ENCODE measurements around the gene BMX. TPM values are rescaled to one million over a fixed set of nuclear protein-coding genes. Genes with fewer than 3 reads are reported as not detected.

BMX gene
- total RNA-seq, 1 experiment from 2014 or later = not detected

DNA sequence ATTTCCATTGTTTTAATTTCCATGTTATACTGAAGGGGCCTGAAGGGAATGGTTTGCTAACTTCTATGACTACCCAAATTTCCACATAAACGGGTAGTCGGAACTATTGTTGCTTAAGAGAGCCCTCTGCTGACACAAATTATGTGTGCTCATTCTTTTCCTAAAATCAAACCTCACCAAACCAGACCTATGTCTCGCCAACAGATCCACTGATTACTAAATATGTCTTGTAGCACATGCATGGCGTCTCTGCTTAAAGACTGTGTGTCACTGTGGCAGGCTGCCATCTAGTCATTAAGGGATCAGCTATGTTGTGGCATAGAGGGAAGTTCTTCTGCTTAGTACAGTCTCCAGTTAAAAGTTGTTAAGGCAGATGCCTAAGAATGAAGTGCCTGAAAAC is 32.6 kb upstream of the BMX start:
- Histone ChIP-seq H3K14ac (ENCODE audit: insufficient read depth, low read length) (no peak overlapping the region), H4K8ac (replicated peaks; ENCODE audit: insufficient read length, low read depth, low read length) (no peak overlapping the region), H3K4me1 (ENCODE audit: insufficient read depth, low read length) (no peaks in the 10 kb centered on the region; the same call in 1 of the 2 replicates), H3K9ac (ENCODE audit: extremely low read depth, insufficient read length, low read length) (no peak overlapping the region), H3K4me2 (ENCODE audit: insufficient read depth, insufficient read length, low read length) (no peak overlapping the region), H3T11ph (ENCODE audit: low read length) (no peak overlapping the region), H2AK5ac (ENCODE audit: insufficient read length, low read length) (no peak overlapping the region), H2BK20ac (ENCODE audit: low read depth, low read length, poor library complexity, severe bottlenecking) (no peak overlapping the region), H3K79me2 (ENCODE audit: insufficient read depth, low read length) (no peaks in the 10 kb centered on the region), H3K27me3 (ENCODE audit: insufficient read depth, low read length) (no peaks in the 10 kb centered on the region), H2BK12ac (ENCODE audit: insufficient read length, low read depth, low read length) (no peak overlapping the region), H3K9me3 (ENCODE audit: control insufficient read depth, low read depth, low read length) (no peaks in the 10 kb centered on the region), H3K18ac (ENCODE audit: insufficient read length, low read depth, low read length) (no peak overlapping the region), H2AFZ (ENCODE audit: low read length) (no peak overlapping the region), H4K91ac (ENCODE audit: insufficient read length, low read depth, low read length) (no peak overlapping the region), H2BK15ac (ENCODE audit: low read depth, low read length) (no peak overlapping the region), H3K79me1 (ENCODE audit: insufficient read depth, low read depth, low read length, poor library complexity, severe bottlenecking) (no peaks in the 10 kb centered on the region), H4K20me1 (ENCODE audit: control insufficient read depth, insufficient read depth, insufficient read length) (no peaks in the 10 kb centered on the region), H3K23me2 (ENCODE audit: insufficient read length, low read depth, low read length, poor library complexity, severe bottlenecking) (no peaks in the 10 kb centered on the region), H3K27ac (ENCODE audit: insufficient read length, low read depth, low read length) (no peak overlapping the region), H3K4ac (ENCODE audit: low read depth, low read length) (no peak overlapping the region), H4K5ac (ENCODE audit: insufficient read length, low read depth, low read length) (no peak overlapping the region), H3K56ac (ENCODE audit: insufficient read length, low read depth, low read length) (no peak overlapping the region), H3K23ac (ENCODE audit: insufficient read length, low read depth, low read length) (no peak overlapping the region), H2BK120ac (ENCODE audit: low read depth, low read length, poor library complexity, severe bottlenecking) (no peak overlapping the region), H2BK5ac (ENCODE audit: insufficient read length, low read length) (no peak overlapping the region)
- no CpG with 5 or more reads among the region's 4 CpGs for WGBS (ENCODE audit: extremely low coverage, insufficient read length, low lambda C conversion rate)
- Mint-ChIP-seq H3K4me3 (no peak overlapping the region), H3K27ac (peak overlapping the region in 1 of 3 experiments; percentile 34; a peak in 1 of 7 replicates), H3K4me1 (peaks cover 23 to 40% of the 10 kb centered on the region in 2 experiments), H3K36me3 (ENCODE audit: insufficient read depth in 1 of 3, low read depth in 3 of 3) (no peaks in the 10 kb centered on the region; a peak in 2 of 7 replicates), H3K27me3 (ENCODE audit: low read depth) (no peaks in the 10 kb centered on the region), H3K9me3 (no peaks in the 10 kb centered on the region)
- TF ChIP-seq, protein P1, sequence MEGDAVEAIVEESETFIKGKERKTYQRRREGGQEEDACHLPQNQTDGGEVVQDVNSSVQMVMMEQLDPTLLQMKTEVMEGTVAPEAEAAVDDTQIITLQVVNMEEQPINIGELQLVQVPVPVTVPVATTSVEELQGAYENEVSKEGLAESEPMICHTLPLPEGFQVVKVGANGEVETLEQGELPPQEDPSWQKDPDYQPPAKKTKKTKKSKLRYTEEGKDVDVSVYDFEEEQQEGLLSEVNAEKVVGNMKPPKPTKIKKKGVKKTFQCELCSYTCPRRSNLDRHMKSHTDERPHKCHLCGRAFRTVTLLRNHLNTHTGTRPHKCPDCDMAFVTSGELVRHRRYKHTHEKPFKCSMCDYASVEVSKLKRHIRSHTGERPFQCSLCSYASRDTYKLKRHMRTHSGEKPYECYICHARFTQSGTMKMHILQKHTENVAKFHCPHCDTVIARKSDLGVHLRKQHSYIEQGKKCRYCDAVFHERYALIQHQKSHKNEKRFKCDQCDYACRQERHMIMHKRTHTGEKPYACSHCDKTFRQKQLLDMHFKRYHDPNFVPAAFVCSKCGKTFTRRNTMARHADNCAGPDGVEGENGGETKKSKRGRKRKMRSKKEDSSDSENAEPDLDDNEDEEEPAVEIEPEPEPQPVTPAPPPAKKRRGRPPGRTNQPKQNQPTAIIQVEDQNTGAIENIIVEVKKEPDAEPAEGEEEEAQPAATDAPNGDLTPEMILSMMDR (conservative IDR thresholded peaks at IDR 0.05) = peak; percentile 63
- no peak for DNase-seq

Measured in H9 (cell line).